ENCODE results near the gene ZNF775. TPM values are rescaled to one million over a fixed set of nuclear protein-coding genes. Genes with fewer than 3 reads are reported as not detected.
A peak's percentile ranks its signal among the peaks of the same experiment; 100 is the strongest.

The ZNF775 gene
- total and polyA plus RNA-seq, 12 donors = 1.9 to 4.7 (median 2.9) TPM

DNA sequence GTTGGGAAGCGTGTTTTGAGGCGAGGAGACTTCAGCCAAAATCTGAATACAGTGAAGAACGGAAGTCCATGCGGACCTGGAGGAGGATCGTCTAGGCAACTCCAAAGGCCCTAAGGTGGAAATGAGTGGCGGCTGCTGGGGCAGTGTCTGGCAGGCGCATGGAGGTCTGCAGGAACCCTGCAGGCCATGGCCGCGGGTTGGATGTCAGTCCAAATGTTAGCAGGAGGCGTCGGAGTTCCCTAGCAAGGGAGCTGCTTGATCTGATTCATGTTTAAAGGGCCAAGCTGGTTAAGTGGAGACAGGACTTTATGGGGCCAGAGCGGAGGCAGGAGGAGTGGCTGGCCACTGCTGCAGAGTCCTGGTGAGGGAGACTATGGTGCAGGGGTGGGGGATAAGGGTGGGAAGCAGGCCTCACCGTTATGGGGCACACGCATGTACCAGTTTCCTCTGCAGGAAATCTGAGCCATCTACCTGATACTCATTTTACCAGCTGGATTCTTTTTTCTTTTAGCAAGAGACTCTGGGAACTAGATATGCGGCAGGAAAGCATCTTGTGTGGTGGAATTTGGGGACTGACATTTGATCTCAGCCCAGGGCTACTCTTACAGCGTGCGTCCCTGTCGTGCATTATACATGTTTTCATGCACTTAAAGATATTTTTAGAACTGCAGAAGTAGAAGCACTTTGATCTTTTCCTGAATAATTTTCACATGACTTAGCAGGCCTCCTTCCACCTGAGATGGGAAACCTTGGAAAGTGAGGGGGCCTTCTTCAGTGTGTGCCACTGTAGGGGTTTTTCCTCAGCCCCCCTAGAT lies 17.1 kb upstream of the ZNF775 start:
- intact Hi-C loops (cut with DNase I) = loop anchor here in 3 of 10 donors (2.0 to 10.0 kb wide), 3 partner anchors 50 to 393 kb away; no protein-coding TSS in a partner anchor
- Histone ChIP-seq H3K36me3 (no peaks in the 10 kb centered on the region), H3K9me3 (no peaks in the 10 kb centered on the region), H3K4me3 (no peak overlapping the region), H3K4me1 (peaks cover 0 to 36% (median 3%) of the 10 kb centered on the region in 9 donors), H3K27me3 (no peaks in the 10 kb centered on the region), H3K27ac (no peak overlapping the region)
- no peak for DNase-seq
- 61 to 64% methylated on average over 18 of the region's 18 CpGs for WGBS, 2 donors
- peak in 2 of 8 donors; percentile 16 to 41 for ATAC-seq
- TF ChIP-seq CTCF (IDR thresholded peaks at IDR 0.05) = no peak

DNA sequence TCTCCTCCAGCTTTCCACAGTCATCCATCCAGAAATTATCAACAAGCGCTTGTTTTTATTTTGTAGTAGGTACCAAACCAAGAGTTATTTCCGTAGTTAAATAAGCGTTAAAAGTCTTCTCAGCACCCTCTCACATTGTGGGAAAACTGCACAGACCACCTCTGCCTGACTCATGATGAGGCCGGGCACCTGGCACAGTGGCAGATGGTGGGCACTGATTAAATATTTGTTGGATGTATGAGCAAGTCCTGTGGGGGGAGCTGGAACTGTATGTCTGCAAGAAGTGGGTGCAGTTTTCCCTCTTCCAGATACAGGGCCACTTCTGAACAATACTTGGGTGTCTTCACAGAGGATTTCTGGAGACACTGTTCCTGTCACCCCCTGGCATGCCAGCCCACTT lies 15.8 kb upstream of the ZNF775 start:
- no peak for TF ChIP-seq CTCF (IDR thresholded peaks at IDR 0.05)
- peaks cover 0 to 36% (median 9%) of the 10 kb centered on the region in 9 donors for H3K4me1 ChIP-seq
- no peaks in the 10 kb centered on the region for H3K36me3 ChIP-seq
- H3K4me3 ChIP-seq = no peak overlapping the region
- H3K27me3 ChIP-seq = no peaks in the 10 kb centered on the region
- no peak for ATAC-seq
- 89 to 95% methylated on average over 4 of the region's 4 CpGs for WGBS, 2 donors
- no peak for DNase-seq
- intact Hi-C loops (cut with DNase I) = loop anchor here in 3 of 10 donors (2.0 to 10.0 kb wide), 3 partner anchors 49 to 391 kb away; no protein-coding TSS in a partner anchor
- no peak overlapping the region for H3K27ac ChIP-seq
- no peaks in the 10 kb centered on the region for H3K9me3 ChIP-seq

DNA sequence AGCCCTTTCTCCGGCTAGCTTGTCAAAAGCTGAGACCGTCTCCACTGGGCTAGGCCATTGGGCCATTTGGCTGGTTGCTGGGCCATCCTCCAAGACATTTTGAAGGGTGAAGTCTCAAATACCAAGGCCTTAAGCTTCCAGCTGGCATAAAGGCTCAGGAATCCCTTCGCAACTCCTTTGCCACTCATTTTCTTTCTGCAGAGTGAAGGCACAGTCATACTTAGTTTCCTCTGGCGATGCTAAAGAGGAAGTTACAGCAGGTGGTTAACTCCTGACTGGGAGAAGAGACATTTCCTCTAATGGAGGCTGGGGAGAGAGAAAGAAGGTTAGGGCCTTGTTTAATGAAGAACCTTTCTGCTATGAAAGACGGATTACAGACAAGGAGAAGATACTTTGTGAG lies 15.3 kb upstream of the ZNF775 start:
- H3K9me3 ChIP-seq = no peaks in the 10 kb centered on the region
- ATAC-seq (no peak), DNase-seq (no peak)
- intact Hi-C loops (cut with DNase I) = loop anchor here in 3 of 10 donors (2.0 to 10.0 kb wide), 3 partner anchors 48 to 391 kb away; no protein-coding TSS in a partner anchor
- H3K4me3 ChIP-seq = no peak overlapping the region
- H3K36me3 ChIP-seq = no peaks in the 10 kb centered on the region
- no peak for TF ChIP-seq CTCF (IDR thresholded peaks at IDR 0.05)
- WGBS, 2 donors = 83% methylated on average over 5 of the region's 5 CpGs
- peaks cover 0 to 36% (median 9%) of the 10 kb centered on the region in 9 donors for H3K4me1 ChIP-seq
- H3K27ac ChIP-seq = peak overlapping the region in 1 of 10 donors; percentile 32
- H3K27me3 ChIP-seq = no peaks in the 10 kb centered on the region

- Histone ChIP-seq H3K27ac (peak overlapping the region in 1 of 10 donors; percentile 54), H3K9me3 (no peaks in the 10 kb centered on the region), H3K36me3 (peaks cover 0 to 5% (median 0%) of the 10 kb centered on the region in 9 donors), H3K4me1 (peaks cover 9 to 49% (median 18%) of the 10 kb centered on the region in 9 donors), H3K27me3 (no peaks in the 10 kb centered on the region), H3K4me3 (no peak overlapping the region)
- intact Hi-C loops (cut with DNase I) = loop anchor here in 5 of 10 donors (5.0 to 10.0 kb wide), 2 partner anchors 42 to 390 kb away; a partner anchor contains a TSS
- DNase-seq (no peak), ATAC-seq (no peak)
- TF ChIP-seq CTCF (IDR thresholded peaks at IDR 0.05) = no peak
- WGBS, 2 donors = 89 to 94% methylated on average over 10 of the region's 10 CpGs
Measured at GRCh38 chr7:150365194-150365593, 13.9 kb upstream of the ZNF775 start.
